HUES64 (cell line): ENCODE results near the gene RELCH.

Experiments
- H3K27ac ChIP-seq: 2 replicates; pipeline ENCODE4 v1.7.0; 2013; ENCODE audit warnings: low read depth, low read length, inconsistent platforms
- H3K27me3 ChIP-seq: 2 replicates; pipeline ENCODE4 v1.6.1; 2013; ENCODE audit warnings: mild to moderate bottlenecking, low read length; ENCODE audit not compliant: insufficient read depth
- H3K36me3 ChIP-seq: 2 replicates; pipeline ENCODE4 v1.6.1; 2013; ENCODE audit warnings: mild to moderate bottlenecking, low read length; ENCODE audit not compliant: insufficient read depth
- H3K4me1 ChIP-seq: 2 replicates; pipeline ENCODE4 v1.6.1; 2013; ENCODE audit warnings: mild to moderate bottlenecking, low read length, moderate library complexity; ENCODE audit not compliant: insufficient read depth
- H3K4me3 ChIP-seq: 2 replicates; pipeline ENCODE4 v1.5.1; 2013; ENCODE audit warnings: mild to moderate bottlenecking, low read length, moderate library complexity
- H3K9ac ChIP-seq: 2 replicates; pipeline ENCODE4 v1.6.1; 2013; ENCODE audit warnings: mild to moderate bottlenecking, low read depth, low read length
- H3K9me3 ChIP-seq: 2 replicates; pipeline ENCODE4 v1.6.1; 2013; ENCODE audit warnings: low read depth, low read length; ENCODE audit not compliant: insufficient read depth
- WGBS: fragments of 150-250, 120-280 bp; methylation state at CpG from one replicate; pipeline ENCODE4 v1.1.7; 2013; ENCODE audit warnings: missing lambda C conversion rate; 5-methylcytosine and 5-hydroxymethylcytosine counted together

RELCH gene

DNA sequence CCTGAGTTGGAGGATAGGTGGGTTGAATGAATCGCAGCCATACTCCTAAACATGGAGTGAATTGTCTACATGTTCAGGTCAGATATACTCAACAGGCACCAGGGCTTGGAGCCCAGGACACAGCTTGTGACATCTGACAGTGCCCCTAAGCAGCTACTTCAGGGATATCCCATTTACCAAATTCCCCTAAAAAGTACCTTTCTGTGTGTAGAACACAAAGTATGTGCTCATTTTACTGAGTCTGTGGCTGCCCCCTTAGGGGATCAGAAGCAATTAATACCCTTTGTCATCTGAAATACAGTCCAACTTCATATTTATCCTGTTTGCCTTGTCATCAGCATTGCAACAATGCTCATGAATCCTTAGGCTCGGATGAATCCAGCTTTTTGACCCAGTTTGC, 158.9 kb downstream of the RELCH start:
- Histone ChIP-seq H3K9me3 (no peaks in the 10 kb centered on the region), H3K27ac (no peak overlapping the region), H3K9ac (no peak overlapping the region), H3K27me3 (no peaks in the 10 kb centered on the region), H3K4me1 (peaks cover 14% of the 10 kb centered on the region), H3K4me3 (no peak overlapping the region), H3K36me3 (no peaks in the 10 kb centered on the region)
- 88% methylated on average over 2 of the region's 2 CpGs for WGBS

- Histone ChIP-seq H3K4me1 (peaks cover 14% of the 10 kb centered on the region), H3K27me3 (no peaks in the 10 kb centered on the region), H3K36me3 (no peaks in the 10 kb centered on the region), H3K27ac (peak overlapping the region; percentile 31; the same call in 1 of the 2 replicates), H3K4me3 (no peak overlapping the region), H3K9me3 (no peaks in the 10 kb centered on the region), H3K9ac (no peak overlapping the region)
- WGBS, result 37% methylated on average over 7 of the region's 7 CpGs
These were observed 159.5 kb downstream of the RELCH start for GRCh38 chr18:62346333-62347088.

GRCh38 chr18:62347089-62347506, 160.0 kb downstream of the RELCH start:
- Histone ChIP-seq H3K27me3 (no peaks in the 10 kb centered on the region), H3K9ac (no peak overlapping the region), H3K4me3 (no peak overlapping the region), H3K4me1 (peaks cover 14% of the 10 kb centered on the region), H3K36me3 (no peaks in the 10 kb centered on the region), H3K27ac (peak overlapping the region; percentile 42; the same call in 1 of the 2 replicates), H3K9me3 (no peaks in the 10 kb centered on the region)
- 33% methylated on average over 6 of the region's 6 CpGs for WGBS

DNA sequence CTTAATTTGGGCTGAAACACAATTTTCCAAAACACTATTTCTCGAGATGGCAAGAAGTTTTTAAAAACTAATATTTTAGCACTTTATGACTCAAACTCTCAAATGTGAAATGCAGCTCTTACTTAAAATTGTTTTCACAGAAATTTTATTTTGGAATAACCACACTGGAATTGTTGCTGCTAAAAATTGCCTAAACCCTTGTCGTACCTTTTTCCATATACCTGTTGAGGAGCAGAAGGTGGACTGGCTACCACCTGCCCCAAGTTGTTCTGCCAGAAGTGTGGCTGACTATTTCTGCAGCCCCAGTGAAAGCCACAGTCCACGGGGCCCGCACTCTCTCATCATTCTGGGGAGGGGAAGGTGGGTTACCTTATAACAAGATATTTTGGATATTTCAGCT, 161.4 kb downstream of the RELCH start:
- H3K9ac ChIP-seq, result no peak overlapping the region
- H3K27ac ChIP-seq, result no peak overlapping the region
- no peaks in the 10 kb centered on the region for H3K27me3 ChIP-seq
- no peak overlapping the region for H3K4me3 ChIP-seq
- 84% methylated on average over 4 of the region's 4 CpGs for WGBS
- H3K36me3 ChIP-seq, result no peaks in the 10 kb centered on the region
- H3K9me3 ChIP-seq, result no peaks in the 10 kb centered on the region
- peaks cover 21% of the 10 kb centered on the region for H3K4me1 ChIP-seq

- Histone ChIP-seq H3K27ac (no peak overlapping the region), H3K4me1 (peaks cover 7% of the 10 kb centered on the region; the same call in 1 of the 2 replicates)
- 89% methylated on average over 7 of the region's 7 CpGs for WGBS
These were observed 166.1 kb downstream of the RELCH start for GRCh38 chr18:62353170-62353569.

GRCh38 chr18:62354151-62354550, 167.1 kb downstream of the RELCH start:
- 94% methylated on average over 29 of the region's 29 CpGs for whole genome bisulfite sequencing
- H3K36me3 ChIP-seq, result 0 out of 2 replicates have a peak, but pooled peaks cover 4% of the 10 kb centered on the region
- H3K27ac ChIP-seq, result no peak overlapping the region
- H3K9me3 ChIP-seq, result no peaks in the 10 kb centered on the region
- no peak overlapping the region for H3K4me3 ChIP-seq
- H3K9ac ChIP-seq, result no peak overlapping the region
- peaks cover 7% of the 10 kb centered on the region; the same call in 1 of the 2 replicates for H3K4me1 ChIP-seq
- no peaks in the 10 kb centered on the region for H3K27me3 ChIP-seq

More at GRCh38 chr18:62353170-62353569, 166.1 kb downstream of the RELCH start:
- H3K27me3 ChIP-seq, result no peaks in the 10 kb centered on the region
- H3K4me3 ChIP-seq, result no peak overlapping the region
- no peaks in the 10 kb centered on the region for H3K9me3 ChIP-seq
- H3K36me3 ChIP-seq, result 0 out of 2 replicates have a peak, but pooled peaks cover under 1% of the 10 kb centered on the region
- no peak overlapping the region for H3K9ac ChIP-seq

- H3K9me3 ChIP-seq, result no peaks in the 10 kb centered on the region
- no peak overlapping the region for H3K9ac ChIP-seq
- H3K4me1 ChIP-seq, result peaks cover 7% of the 10 kb centered on the region; the same call in 1 of the 2 replicates
- 0 out of 2 replicates have a peak, but pooled peaks cover 4% of the 10 kb centered on the region for H3K36me3 ChIP-seq
- no peak overlapping the region for H3K27ac ChIP-seq
- H3K4me3 ChIP-seq, result no peak overlapping the region
- WGBS, result 94% methylated on average over 5 of the region's 5 CpGs
- no peaks in the 10 kb centered on the region for H3K27me3 ChIP-seq
These were observed 170.1 kb downstream of the RELCH start for GRCh38 chr18:62357079-62357719.
